WTC11 (cell line): ENCODE measurements around the gene KMT2D.

Source experiments
- CREM ChIP-seq: sonication (generic); formaldehyde crosslinking; IDR thresholded peaks from 2 replicates; pipeline ENCODE4 v1.8.1; 2022; ENCODE audit warnings: mild to moderate bottlenecking, missing genetic modification reagents, moderate library complexity
- CTCF ChIP-seq: fragments of 200-600 bp; IDR thresholded peaks from 2 replicates; pipeline ENCODE4 v1.8.0; 2022; ENCODE audit warnings: antibody characterized with exemption
- ELF4 ChIP-seq: sonication (generic); formaldehyde crosslinking; IDR thresholded peaks from 2 replicates; pipeline ENCODE4 v1.8.1; 2022; ENCODE audit warnings: low read depth, mild to moderate bottlenecking, moderate library complexity, missing genetic modification reagents
- HMGXB4 ChIP-seq: sonication (generic); formaldehyde crosslinking; IDR thresholded peaks from 2 replicates; pipeline ENCODE4 v1.8.1; 2023; ENCODE audit warnings: mild to moderate bottlenecking, moderate library complexity, missing genetic modification reagents
- NR3C1 ChIP-seq: sonication (generic); formaldehyde crosslinking; conservative IDR thresholded peaks from 2 replicates; pipeline ENCODE4 v1.8.1; 2023; ENCODE audit warnings: low read depth, mild to moderate bottlenecking, missing genetic modification reagents
- PREB ChIP-seq: sonication (generic); formaldehyde crosslinking; IDR thresholded peaks from 2 replicates; pipeline ENCODE4 v1.8.1; 2022; ENCODE audit warnings: mild to moderate bottlenecking, missing genetic modification reagents, moderate library complexity, borderline replicate concordance
- TCF7 ChIP-seq: sonication (generic); formaldehyde crosslinking; IDR thresholded peaks from 2 replicates; pipeline ENCODE4 v1.8.0; 2022; ENCODE audit warnings: mild to moderate bottlenecking, low read depth, missing genetic modification reagents, moderate library complexity
- ZBTB21 ChIP-seq: sonication (generic); formaldehyde crosslinking; IDR thresholded peaks from 2 replicates; pipeline ENCODE4 v1.8.1; 2023; ENCODE audit warnings: mild to moderate bottlenecking, missing genetic modification reagents, borderline replicate concordance
- ZNF138 ChIP-seq: sonication (generic); formaldehyde crosslinking; conservative IDR thresholded peaks from 2 replicates; pipeline ENCODE4 v1.8.1; 2022; ENCODE audit warnings: mild to moderate bottlenecking, moderate library complexity, missing genetic modification reagents
- ZNF532 ChIP-seq: fragments of 250-450 bp; sonication (Bioruptor Pico); IDR thresholded peaks from 2 replicates; pipeline ENCODE4 v1.9.0; 2021; ENCODE audit warnings: mild to moderate bottlenecking, borderline replicate concordance
- TF ChIP-seq, protein P1 (sequence below): sonication (generic); formaldehyde crosslinking; IDR thresholded peaks from 2 replicates; pipeline ENCODE4 v1.8.1; 2023; ENCODE audit warnings: mild to moderate bottlenecking, missing genetic modification reagents, moderate library complexity

- no peak for TF ChIP-seq TCF7 (CRISPR knock-in tag)
- TF ChIP-seq CREM (CRISPR knock-in tag), result no peak
- TF ChIP-seq ZBTB21, result no peak
- TF ChIP-seq CTCF, result no peak
- no peak for TF ChIP-seq ZNF138 (CRISPR knock-in tag)
- no peak for TF ChIP-seq ZNF532 (CRISPR knock-in tag)
- TF ChIP-seq, protein P1, sequence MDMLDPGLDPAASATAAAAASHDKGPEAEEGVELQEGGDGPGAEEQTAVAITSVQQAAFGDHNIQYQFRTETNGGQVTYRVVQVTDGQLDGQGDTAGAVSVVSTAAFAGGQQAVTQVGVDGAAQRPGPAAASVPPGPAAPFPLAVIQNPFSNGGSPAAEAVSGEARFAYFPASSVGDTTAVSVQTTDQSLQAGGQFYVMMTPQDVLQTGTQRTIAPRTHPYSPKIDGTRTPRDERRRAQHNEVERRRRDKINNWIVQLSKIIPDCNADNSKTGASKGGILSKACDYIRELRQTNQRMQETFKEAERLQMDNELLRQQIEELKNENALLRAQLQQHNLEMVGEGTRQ (CRISPR knock-in tag), result no peak
- TF ChIP-seq HMGXB4 (CRISPR knock-in tag), result no peak
- no peak for TF ChIP-seq ELF4 (CRISPR knock-in tag)
- TF ChIP-seq PREB (CRISPR knock-in tag), result no peak
- TF ChIP-seq NR3C1 (CRISPR knock-in tag), result no peak
Measured at GRCh38 chr12:49092086-49092815, 31.7 kb upstream of the KMT2D start.
